HG03457 (cell line): ENCODE data around the gene ECT2.
"Not testable (repeated sequence)": the region's sequence is repeated elsewhere in the genome, so short reads cannot be mapped to it uniquely, and the experiment has no call there.

Source experiments
- ATAC-seq: cut with Tn5 transposase; IDR thresholded peaks from one replicate; pipeline ENCODE4 v1.9.1; 2021; ENCODE audit warnings: moderate number of reproducible peaks; ENCODE audit not compliant: unreplicated experiment

Gene ECT2

GRCh38 chr3:172808969-172809546, 58.5 kb downstream of the ECT2 start:
- ATAC-seq = no peak

GRCh38 chr3:172811099-172811498, 60.6 kb downstream of the ECT2 start:
- ATAC-seq = no peak

GRCh38 chr3:172813462-172813861, 62.9 kb downstream of the ECT2 start:
- ATAC-seq = no peak

- no peak for ATAC-seq
These were observed 64.2 kb downstream of the ECT2 start for GRCh38 chr3:172814738-172815137.

- ATAC-seq = no peak
These were observed 65.3 kb downstream of the ECT2 start for GRCh38 chr3:172815857-172816256.

GRCh38 chr3:172816281-172816680, 65.8 kb downstream of the ECT2 start:
- no peak for ATAC-seq

GRCh38 chr3:172816968-172817367, 66.4 kb downstream of the ECT2 start:
- no peak for ATAC-seq

GRCh38 chr3:172820492-172820891, 70.0 kb downstream of the ECT2 start:
- ATAC-seq = no peak

- ATAC-seq = no peak
These were observed 73.7 kb downstream of the ECT2 start for GRCh38 chr3:172824229-172824628.

- not testable (repeated sequence) for ATAC-seq
These were observed 76.7 kb downstream of the ECT2 start for GRCh38 chr3:172827231-172827630.

- ATAC-seq = no peak
These were observed 82.5 kb downstream of the ECT2 start for GRCh38 chr3:172832983-172833382.

GRCh38 chr3:172836390-172836997, 86.0 kb downstream of the ECT2 start:
- no peak for ATAC-seq

- ATAC-seq = no peak
These were observed 89.2 kb downstream of the ECT2 start for GRCh38 chr3:172839679-172840078.

GRCh38 chr3:172840463-172840862, 89.9 kb downstream of the ECT2 start:
- ATAC-seq = no peak

GRCh38 chr3:172840913-172841312, 90.4 kb downstream of the ECT2 start:
- no peak for ATAC-seq

- no peak for ATAC-seq
These were observed 93.9 kb downstream of the ECT2 start for GRCh38 chr3:172844428-172844827.

GRCh38 chr3:172846103-172846561, 95.6 kb downstream of the ECT2 start:
- ATAC-seq = no peak

GRCh38 chr3:172846706-172847105, 96.2 kb downstream of the ECT2 start:
- ATAC-seq = no peak

- ATAC-seq = no peak
These were observed 96.8 kb downstream of the ECT2 start for GRCh38 chr3:172847292-172847691.

- no peak for ATAC-seq
These were observed 98.4 kb downstream of the ECT2 start for GRCh38 chr3:172848910-172849309.

GRCh38 chr3:172853005-172853404, 102.5 kb downstream of the ECT2 start:
- ATAC-seq = no peak

- no peak for ATAC-seq
These were observed 103.6 kb downstream of the ECT2 start for GRCh38 chr3:172853921-172854666.
